ENCODE data around the gene C1orf226.

DNA sequence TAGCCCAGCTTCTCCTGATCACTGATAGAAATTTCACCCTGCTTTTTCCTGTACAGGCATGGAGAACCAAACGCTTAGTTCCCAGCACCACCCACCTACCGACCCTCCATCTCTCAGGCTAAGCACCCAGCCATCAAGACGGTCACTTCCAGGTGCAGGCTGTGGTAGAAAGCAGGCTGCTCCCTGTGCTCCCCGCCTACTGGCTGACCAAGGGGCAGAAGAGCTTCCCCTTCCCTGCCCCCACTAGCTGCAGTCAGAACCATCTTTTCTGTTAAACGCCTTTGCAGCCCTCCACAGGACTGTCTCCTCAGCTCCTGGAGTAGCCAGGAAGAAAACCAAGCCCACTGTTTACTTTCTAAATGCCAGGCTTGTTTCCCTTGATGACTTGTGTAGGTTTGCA is 27.8 kb upstream of the C1orf226 start:
- TF ChIP-seq, protein P1, sequence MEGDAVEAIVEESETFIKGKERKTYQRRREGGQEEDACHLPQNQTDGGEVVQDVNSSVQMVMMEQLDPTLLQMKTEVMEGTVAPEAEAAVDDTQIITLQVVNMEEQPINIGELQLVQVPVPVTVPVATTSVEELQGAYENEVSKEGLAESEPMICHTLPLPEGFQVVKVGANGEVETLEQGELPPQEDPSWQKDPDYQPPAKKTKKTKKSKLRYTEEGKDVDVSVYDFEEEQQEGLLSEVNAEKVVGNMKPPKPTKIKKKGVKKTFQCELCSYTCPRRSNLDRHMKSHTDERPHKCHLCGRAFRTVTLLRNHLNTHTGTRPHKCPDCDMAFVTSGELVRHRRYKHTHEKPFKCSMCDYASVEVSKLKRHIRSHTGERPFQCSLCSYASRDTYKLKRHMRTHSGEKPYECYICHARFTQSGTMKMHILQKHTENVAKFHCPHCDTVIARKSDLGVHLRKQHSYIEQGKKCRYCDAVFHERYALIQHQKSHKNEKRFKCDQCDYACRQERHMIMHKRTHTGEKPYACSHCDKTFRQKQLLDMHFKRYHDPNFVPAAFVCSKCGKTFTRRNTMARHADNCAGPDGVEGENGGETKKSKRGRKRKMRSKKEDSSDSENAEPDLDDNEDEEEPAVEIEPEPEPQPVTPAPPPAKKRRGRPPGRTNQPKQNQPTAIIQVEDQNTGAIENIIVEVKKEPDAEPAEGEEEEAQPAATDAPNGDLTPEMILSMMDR (IDR thresholded peaks at IDR 0.05) = no peak
- TF ChIP-seq POLR2A (IDR thresholded peaks at IDR 0.05) = no peak
- TF ChIP-seq POLR2AphosphoS5 (IDR thresholded peaks at IDR 0.05) = no peak

Measured in breast epithelium (tissue), 3 donors.